Astrocyte (in vitro differentiated cells and primary cell): ENCODE measurements around the gene L3MBTL4. TPM values are rescaled to one million over a fixed set of nuclear protein-coding genes. Genes with fewer than 3 reads are reported as not detected.

Experiments used
- DNase-seq: peaks from one replicate; pipeline ENCODE4 v3.0.0-alpha.2; 2010; ENCODE audit warnings: low read depth
- FAIRE-seq: peaks from 2 replicates; lab custom pipeline; 2011; peaks lifted over from hg19 to GRCh38; lab: Jason Lieb, UNC
- H2AFZ ChIP-seq: 2 replicates; pipeline ENCODE4 v1.6.0; 2012; ENCODE audit warnings: low read depth, low read length, inconsistent platforms
- H3K27ac ChIP-seq: 2 replicates; pipeline ENCODE4 v1.5.1; 2011; ENCODE audit warnings: low read depth, low read length, inconsistent platforms
- H3K27me3 ChIP-seq: 2 replicates; pipeline ENCODE4 v1.6.0; 2011; ENCODE audit warnings: low read length, inconsistent platforms; ENCODE audit not compliant: insufficient read depth
- H3K36me3 ChIP-seq: 2 replicates; pipeline ENCODE4 v1.5.1; 2011; ENCODE audit warnings: low read length, inconsistent platforms; ENCODE audit not compliant: insufficient read depth
- H3K4me1 ChIP-seq: 2 replicates; pipeline ENCODE4 v1.5.1; 2011; ENCODE audit warnings: low read length, inconsistent platforms; ENCODE audit not compliant: insufficient read depth
- H3K4me2 ChIP-seq: 2 replicates; pipeline ENCODE4 v1.6.0; 2012; ENCODE audit warnings: low read length, inconsistent platforms
- H3K4me3 ChIP-seq: 2 replicates; pipeline ENCODE4 v1.5.1; 2011; ENCODE audit warnings: low read depth, mild to moderate bottlenecking, low read length, inconsistent platforms; ENCODE audit not compliant: insufficient read depth
- H3K79me2 ChIP-seq: 2 replicates; pipeline ENCODE4 v1.6.0; 2012; ENCODE audit warnings: mild to moderate bottlenecking, low read length, inconsistent platforms; ENCODE audit not compliant: insufficient read depth
- H3K9ac ChIP-seq: 2 replicates; pipeline ENCODE4 v1.6.0; 2012; ENCODE audit warnings: mild to moderate bottlenecking, low read length, inconsistent platforms
- H3K9me3 ChIP-seq: 2 replicates; pipeline ENCODE4 v1.5.1; 2012; ENCODE audit warnings: low read depth, mild to moderate bottlenecking, low read length, inconsistent platforms; ENCODE audit not compliant: insufficient read depth
- H4K20me1 ChIP-seq: 2 replicates; pipeline ENCODE4 v1.6.0; 2012; ENCODE audit warnings: low read length, inconsistent platforms; ENCODE audit not compliant: insufficient read depth
- H3K27ac Mint-ChIP-seq: one replicate; pipeline ENCODE4 v1.8.0; 2021; ENCODE audit warnings: mild to moderate bottlenecking, mixed read lengths; ENCODE audit not compliant: unreplicated experiment
- H3K27me3 Mint-ChIP-seq: one replicate; pipeline ENCODE4 v1.8.0; 2021; ENCODE audit warnings: low read depth, mixed read lengths; ENCODE audit not compliant: unreplicated experiment
- H3K36me3 Mint-ChIP-seq: one replicate; pipeline ENCODE4 v1.8.0; 2021; ENCODE audit warnings: low read depth, mixed read lengths; ENCODE audit not compliant: unreplicated experiment
- H3K4me1 Mint-ChIP-seq: one replicate; pipeline ENCODE4 v1.8.0; 2021; ENCODE audit warnings: low read depth, mixed read lengths; ENCODE audit not compliant: unreplicated experiment
- H3K4me3 Mint-ChIP-seq: one replicate; pipeline ENCODE4 v1.8.0; 2021; ENCODE audit warnings: mild to moderate bottlenecking, moderate library complexity, mixed read lengths; ENCODE audit not compliant: unreplicated experiment
- H3K9me3 Mint-ChIP-seq: one replicate; pipeline ENCODE4 v1.8.0; 2021; ENCODE audit warnings: mild to moderate bottlenecking, mixed read lengths; ENCODE audit not compliant: unreplicated experiment
- CTCF ChIP-seq: IDR thresholded peaks from 2 replicates; pipeline ENCODE4 v1.5.1; 2011; ENCODE audit warnings: low read depth, mild to moderate bottlenecking, inconsistent platforms, low read length, moderate library complexity; ENCODE audit not compliant: insufficient read depth
- EZH2 ChIP-seq: IDR thresholded peaks from 2 replicates; pipeline ENCODE4 v1.6.1; 2012; ENCODE audit warnings: mild to moderate bottlenecking, low read length, inconsistent platforms; ENCODE audit not compliant: insufficient read depth
- total RNA-seq: library from RNA; stranded (reverse); gene quantifications from 2 replicates; pipeline ENCODE4 v1.2.1, GENCODE V29; 2021

L3MBTL4 gene
- total RNA-seq, 1 donor from 2014 or later = 0.52 TPM

GRCh38 chr18:6428851-6429395 is 14.2 kb upstream of the L3MBTL4 start:
- H3K4me2 ChIP-seq = no peak overlapping the region
- H3K27me3 ChIP-seq = no peaks in the 10 kb centered on the region
- TF ChIP-seq EZH2 (no peak), CTCF (no peak)
- H3K9ac ChIP-seq = no peak overlapping the region
- Mint-ChIP-seq H3K27ac (no peak overlapping the region), H3K4me3 (no peak overlapping the region), H3K36me3 (no peaks in the 10 kb centered on the region), H3K9me3 (no peaks in the 10 kb centered on the region), H3K27me3 (peaks cover 6% of the 10 kb centered on the region), H3K4me1 (no peaks in the 10 kb centered on the region)
- H3K9me3 ChIP-seq = no peaks in the 10 kb centered on the region
- no peak overlapping the region for H3K27ac ChIP-seq
- no peaks in the 10 kb centered on the region for H3K79me2 ChIP-seq
- no peak for DNase-seq
- no peaks in the 10 kb centered on the region for H3K4me1 ChIP-seq
- H3K36me3 ChIP-seq = no peaks in the 10 kb centered on the region
- H4K20me1 ChIP-seq = no peaks in the 10 kb centered on the region
- FAIRE-seq = no peak
- H3K4me3 ChIP-seq = no peak overlapping the region
- H2AFZ ChIP-seq = no peak overlapping the region

- no peak for FAIRE-seq
These were observed 12.6 kb upstream of the L3MBTL4 start for GRCh38 chr18:6427286-6427685.

More at GRCh38 chr18:6427286-6427685, 12.6 kb upstream of the L3MBTL4 start:
- no peak for DNase-seq
- Histone ChIP-seq H3K9me3 (no peaks in the 10 kb centered on the region), H3K27me3 (peaks cover 4% of the 10 kb centered on the region), H3K36me3 (no peaks in the 10 kb centered on the region), H3K79me2 (no peaks in the 10 kb centered on the region), H2AFZ (no peak overlapping the region), H3K27ac (no peak overlapping the region), H3K4me3 (no peak overlapping the region), H3K9ac (no peak overlapping the region), H4K20me1 (no peaks in the 10 kb centered on the region), H3K4me2 (no peak overlapping the region), H3K4me1 (no peaks in the 10 kb centered on the region)
- no peak overlapping the region for H3K4me3 Mint-ChIP-seq
- no peak overlapping the region for H3K27ac Mint-ChIP-seq
- TF ChIP-seq CTCF = no peak
- no peak for TF ChIP-seq EZH2
- no peaks in the 10 kb centered on the region for H3K9me3 Mint-ChIP-seq
- no peaks in the 10 kb centered on the region for H3K4me1 Mint-ChIP-seq
- H3K27me3 Mint-ChIP-seq = peaks cover 9% of the 10 kb centered on the region
- H3K36me3 Mint-ChIP-seq = no peaks in the 10 kb centered on the region
